ENCODE measurements around the gene HOXC6.

HOXC6 gene

DNA sequence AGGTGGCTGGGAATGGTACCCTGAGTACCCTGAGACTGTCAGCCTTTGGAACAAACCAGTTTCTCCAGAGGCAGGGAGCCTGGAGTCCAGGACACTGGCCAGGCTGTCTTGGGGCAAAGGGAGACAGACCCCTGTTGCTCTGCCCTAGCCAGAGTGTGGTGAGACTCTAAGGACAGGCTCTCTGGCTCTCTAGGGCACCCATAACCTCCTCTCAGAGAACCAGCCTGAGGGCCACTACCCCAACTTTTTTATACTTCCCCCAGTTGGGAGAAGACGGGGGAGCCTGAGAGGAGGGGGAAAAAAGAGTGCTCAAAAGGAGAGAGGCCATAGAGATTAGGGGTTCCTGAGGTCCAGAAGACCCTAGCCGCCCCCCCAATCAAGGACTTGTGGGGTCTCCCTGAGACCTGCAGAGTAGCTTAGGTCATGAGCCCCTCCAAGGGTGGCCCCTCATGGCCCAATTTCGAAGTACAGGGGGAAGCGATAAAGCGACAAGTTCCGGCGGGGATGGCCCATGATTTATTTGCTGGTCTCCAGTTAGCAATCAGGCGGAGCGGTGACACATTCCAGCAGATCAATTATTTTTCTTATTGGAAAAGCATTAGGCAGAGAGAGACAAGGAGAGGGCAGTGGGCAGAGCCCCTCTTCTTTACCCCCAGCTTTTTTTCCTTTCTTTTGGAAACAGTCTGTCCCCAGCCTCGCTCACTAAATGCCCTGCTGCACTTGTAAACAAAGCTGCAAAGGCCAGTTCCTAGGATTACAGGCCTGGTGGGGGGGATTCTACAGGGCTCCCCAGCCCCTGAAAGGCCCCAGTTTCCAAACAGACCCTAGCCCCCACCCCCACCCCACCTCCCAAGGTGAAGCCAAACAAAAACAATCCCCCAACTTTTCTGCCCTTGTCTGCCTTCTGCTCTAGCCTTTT lies 17.9 kb upstream of the HOXC6 start:
- TF ChIP-seq CTCF (conservative IDR thresholded peaks at IDR 0.05; ENCODE audit: low read depth) = no peak
- ChIA-PET POLR2A (ENCODE audit: low non-redundant PET) (no interaction called here), CTCF (interaction anchor here (0.6 to 0.9 kb wide), 2 partner anchors 15 to 41 kb away, joined by 3 to 6 read pairs; no protein-coding TSS in a partner anchor)
- H3K27ac ChIP-seq = no peak overlapping the region
- DNase-seq (ENCODE audit: low spot score) = no peak

GRCh38 chr12:54010972-54011664 lies 17.1 kb upstream of the HOXC6 start:
- DNase-seq (ENCODE audit: low spot score) = no peak
- H3K27ac ChIP-seq = no peak overlapping the region
- no peak for TF ChIP-seq CTCF (conservative IDR thresholded peaks at IDR 0.05; ENCODE audit: low read depth)
- ChIA-PET CTCF (interaction anchor here (0.9 kb wide), 1 partner anchor 14 kb away, joined by 6 read pairs; no protein-coding TSS in a partner anchor), POLR2A (ENCODE audit: low non-redundant PET) (no interaction called here)

GRCh38 chr12:54011665-54012532 lies 16.3 kb upstream of the HOXC6 start:
- DNase-seq (ENCODE audit: low spot score) = no peak
- H3K27ac ChIP-seq = no peak overlapping the region
- ChIA-PET POLR2A (ENCODE audit: low non-redundant PET) (no interaction called here), CTCF (no interaction called here)
- TF ChIP-seq CTCF (conservative IDR thresholded peaks at IDR 0.05; ENCODE audit: low read depth) = no peak

GRCh38 chr12:54012631-54013409 lies 15.4 kb upstream of the HOXC6 start:
- ChIA-PET CTCF (no interaction called here), POLR2A (ENCODE audit: low non-redundant PET) (no interaction called here)
- H3K27ac ChIP-seq = no peak overlapping the region
- TF ChIP-seq CTCF (conservative IDR thresholded peaks at IDR 0.05; ENCODE audit: low read depth) = no peak
- no peak for DNase-seq (ENCODE audit: low spot score)

DNA sequence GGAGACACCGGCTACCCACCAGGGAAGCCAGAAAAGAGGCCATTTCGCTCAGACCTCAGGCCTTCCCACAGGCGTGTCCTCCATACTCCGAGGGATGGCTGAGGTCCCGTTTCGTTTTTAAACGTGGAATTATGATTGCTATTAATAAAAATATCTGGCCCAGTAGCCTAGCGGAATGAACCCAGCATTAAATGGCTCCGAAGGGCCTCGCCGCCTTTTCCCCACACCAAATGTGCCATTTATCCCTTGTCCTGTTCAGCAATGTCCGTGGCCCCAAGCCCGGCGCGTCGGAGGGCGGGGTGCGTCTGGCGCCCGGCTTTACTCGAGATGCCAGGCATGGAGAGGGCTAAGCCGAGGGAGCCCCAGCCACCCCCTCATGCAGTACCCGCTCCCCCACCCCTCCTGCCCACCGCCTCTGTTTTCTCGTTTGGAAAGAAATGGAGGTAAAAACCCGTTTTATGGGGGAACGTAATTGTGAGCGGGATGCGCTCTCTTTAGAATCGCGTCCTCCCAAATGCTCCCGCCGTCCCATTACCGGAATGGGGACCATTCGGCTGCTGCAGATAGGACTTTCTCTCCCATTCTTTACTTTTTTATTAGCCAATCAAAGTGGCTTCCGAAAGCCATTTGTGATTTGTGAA lies 13.7 kb upstream of the HOXC6 start:
- no peak for DNase-seq (ENCODE audit: low spot score)
- TF ChIP-seq CTCF (conservative IDR thresholded peaks at IDR 0.05; ENCODE audit: low read depth) = no peak
- ChIA-PET POLR2A (ENCODE audit: low non-redundant PET) (no interaction called here), CTCF (no interaction called here)
- H3K27ac ChIP-seq = no peak overlapping the region
